HEK293T (cell line): ENCODE measurements around the gene USP9X.

Experiments
- CTCF ChIA-PET: fragments of 350-600 bp; formaldehyde crosslinking; extraction: SDS; loops from one replicate; lab custom pipeline; 2021; ENCODE audit warnings: antibody characterized with exemption, inconsistent platforms; lab: Yijun Ruan, JAX
- POLR2A ChIA-PET: fragments of 350-600 bp; formaldehyde crosslinking; extraction: SDS; loops from one replicate; lab custom pipeline; 2020; ENCODE audit warnings: antibody characterized with exemption, inconsistent platforms; lab: Yijun Ruan, JAX
- DNase-seq: peaks from one replicate; pipeline ENCODE4 v3.0.0; 2012; ENCODE audit warnings: mixed read lengths; ENCODE audit errors: extremely low spot score
- ARNT ChIP-seq: fragments of 450-650 bp; IDR thresholded peaks from 2 replicates; pipeline ENCODE4 v1.6.1; 2017; ENCODE audit warnings: mild to moderate bottlenecking
- BHLHE40 ChIP-seq: fragments of 450-650 bp; IDR thresholded peaks from 2 replicates; pipeline ENCODE4 v1.6.1; 2016; ENCODE audit warnings: mild to moderate bottlenecking, moderate library complexity, borderline replicate concordance
- CTBP1 ChIP-seq: fragments of 450-650 bp; IDR thresholded peaks from 2 replicates; pipeline ENCODE4 v1.6.1; 2016; ENCODE audit warnings: borderline replicate concordance
- ELF4 ChIP-seq: fragments of 450-650 bp; IDR thresholded peaks from 2 replicates; pipeline ENCODE4 v1.6.1; 2017; ENCODE audit warnings: antibody characterized with exemption
- FOXA1 ChIP-seq: fragments of 450-650 bp; IDR thresholded peaks from 2 replicates; pipeline ENCODE4 v1.6.1; 2016; ENCODE audit warnings: mild to moderate bottlenecking
- FOXK2 ChIP-seq: fragments of 450-650 bp; IDR thresholded peaks from 2 replicates; pipeline ENCODE4 v1.6.1; 2016; ENCODE audit warnings: mild to moderate bottlenecking
- FOXM1 ChIP-seq: fragments of 450-650 bp; IDR thresholded peaks from 2 replicates; pipeline ENCODE4 v1.6.1; 2017; ENCODE audit warnings: mild to moderate bottlenecking, borderline replicate concordance
- HDGF ChIP-seq: fragments of 450-650 bp; IDR thresholded peaks from 2 replicates; pipeline ENCODE4 v1.6.1; 2017; ENCODE audit warnings: antibody characterized with exemption, borderline replicate concordance
- L3MBTL2 ChIP-seq: fragments of 450-650 bp; conservative IDR thresholded peaks from 2 replicates; pipeline ENCODE4 v1.6.1; 2016; ENCODE audit warnings: mild to moderate bottlenecking
- LEF1 ChIP-seq: fragments of 450-650 bp; IDR thresholded peaks from 2 replicates; pipeline ENCODE4 v1.6.1; 2017; ENCODE audit warnings: mild to moderate bottlenecking, borderline replicate concordance
- NFRKB ChIP-seq: fragments of 450-650 bp; IDR thresholded peaks from 2 replicates; pipeline ENCODE4 v1.6.1; 2016; ENCODE audit warnings: mild to moderate bottlenecking, moderate library complexity
- PKNOX1 ChIP-seq: fragments of 450-650 bp; IDR thresholded peaks from 2 replicates; pipeline ENCODE4 v1.6.1; 2016
- SP1 ChIP-seq: fragments of 450-650 bp; IDR thresholded peaks from 2 replicates; pipeline ENCODE4 v1.6.1; 2017
- SUZ12 ChIP-seq: fragments of 450-650 bp; IDR thresholded peaks from 2 replicates; pipeline ENCODE4 v1.6.1; 2016; ENCODE audit warnings: mild to moderate bottlenecking
- TARDBP ChIP-seq: fragments of 450-650 bp; IDR thresholded peaks from 2 replicates; pipeline ENCODE4 v1.6.1; 2016
- ZNF384 ChIP-seq: fragments of 450-650 bp; IDR thresholded peaks from 2 replicates; pipeline ENCODE4 v1.6.1; 2016

The USP9X gene, protein sequence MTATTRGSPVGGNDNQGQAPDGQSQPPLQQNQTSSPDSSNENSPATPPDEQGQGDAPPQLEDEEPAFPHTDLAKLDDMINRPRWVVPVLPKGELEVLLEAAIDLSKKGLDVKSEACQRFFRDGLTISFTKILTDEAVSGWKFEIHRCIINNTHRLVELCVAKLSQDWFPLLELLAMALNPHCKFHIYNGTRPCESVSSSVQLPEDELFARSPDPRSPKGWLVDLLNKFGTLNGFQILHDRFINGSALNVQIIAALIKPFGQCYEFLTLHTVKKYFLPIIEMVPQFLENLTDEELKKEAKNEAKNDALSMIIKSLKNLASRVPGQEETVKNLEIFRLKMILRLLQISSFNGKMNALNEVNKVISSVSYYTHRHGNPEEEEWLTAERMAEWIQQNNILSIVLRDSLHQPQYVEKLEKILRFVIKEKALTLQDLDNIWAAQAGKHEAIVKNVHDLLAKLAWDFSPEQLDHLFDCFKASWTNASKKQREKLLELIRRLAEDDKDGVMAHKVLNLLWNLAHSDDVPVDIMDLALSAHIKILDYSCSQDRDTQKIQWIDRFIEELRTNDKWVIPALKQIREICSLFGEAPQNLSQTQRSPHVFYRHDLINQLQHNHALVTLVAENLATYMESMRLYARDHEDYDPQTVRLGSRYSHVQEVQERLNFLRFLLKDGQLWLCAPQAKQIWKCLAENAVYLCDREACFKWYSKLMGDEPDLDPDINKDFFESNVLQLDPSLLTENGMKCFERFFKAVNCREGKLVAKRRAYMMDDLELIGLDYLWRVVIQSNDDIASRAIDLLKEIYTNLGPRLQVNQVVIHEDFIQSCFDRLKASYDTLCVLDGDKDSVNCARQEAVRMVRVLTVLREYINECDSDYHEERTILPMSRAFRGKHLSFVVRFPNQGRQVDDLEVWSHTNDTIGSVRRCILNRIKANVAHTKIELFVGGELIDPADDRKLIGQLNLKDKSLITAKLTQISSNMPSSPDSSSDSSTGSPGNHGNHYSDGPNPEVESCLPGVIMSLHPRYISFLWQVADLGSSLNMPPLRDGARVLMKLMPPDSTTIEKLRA (N-terminal part only)

DNA sequence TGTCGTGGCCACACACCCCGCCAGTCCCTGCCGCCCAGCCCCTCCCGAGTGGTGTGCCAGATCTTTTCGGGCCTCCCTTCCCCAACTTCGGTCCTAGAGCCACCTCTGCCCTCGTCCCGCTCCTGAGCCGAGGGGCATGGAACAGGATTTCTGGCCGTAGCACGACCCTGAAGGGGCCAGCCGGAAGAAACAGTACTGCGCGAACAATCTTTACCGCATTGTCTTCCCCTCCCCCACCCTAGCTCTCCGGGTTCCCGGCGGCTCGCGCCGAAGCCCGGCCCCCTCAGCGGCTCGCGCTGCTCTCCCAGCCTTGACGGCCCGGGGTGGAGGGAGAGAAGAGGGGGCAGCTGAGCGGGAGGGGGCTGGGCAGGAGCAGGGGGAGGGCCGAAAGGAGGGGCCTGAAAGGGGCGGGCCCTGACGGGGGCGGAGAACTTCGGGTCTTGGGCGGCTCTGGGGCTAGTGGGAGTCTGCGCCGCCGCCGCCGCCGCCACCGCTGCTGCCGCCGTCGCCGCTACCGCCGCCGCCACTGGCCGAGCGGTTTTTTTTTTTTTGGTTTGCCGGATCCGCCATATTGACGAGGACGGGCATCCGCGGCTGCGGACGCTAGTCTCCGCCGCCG lies at the start of gene USP9X:
USP9X (plus strand) TSS at position 553 of the 619 bp plus-strand sequence. CDS start 38,184 bp downstream, outside the sequence.
- DNase-seq, result peak; percentile 79
- POLR2A ChIA-PET, result interaction anchor here (0.5 to 3.0 kb wide), 13 partner anchors 11 to 704 kb away, joined by 3 to 17 read pairs (median 5); no protein-coding TSS in a partner anchor
- TF ChIP-seq SUZ12 (no peak), FOXA1 (no peak), ARNT (no peak; the same call in 1 of the 2 replicates), BHLHE40 (no peak), ELF4 (no peak), NFRKB (no peak), FOXK2 (no peak), ZNF384 (no peak), CTBP1 (no peak), LEF1 (no peak; the same call in 1 of the 2 replicates), FOXM1 (no peak), L3MBTL2 (no peak), SP1 (no peak)
- CTCF ChIA-PET, result interaction anchor here (1.0 kb wide), 1 partner anchor 65 kb away, joined by 3 read pairs; no protein-coding TSS in a partner anchor

DNA sequence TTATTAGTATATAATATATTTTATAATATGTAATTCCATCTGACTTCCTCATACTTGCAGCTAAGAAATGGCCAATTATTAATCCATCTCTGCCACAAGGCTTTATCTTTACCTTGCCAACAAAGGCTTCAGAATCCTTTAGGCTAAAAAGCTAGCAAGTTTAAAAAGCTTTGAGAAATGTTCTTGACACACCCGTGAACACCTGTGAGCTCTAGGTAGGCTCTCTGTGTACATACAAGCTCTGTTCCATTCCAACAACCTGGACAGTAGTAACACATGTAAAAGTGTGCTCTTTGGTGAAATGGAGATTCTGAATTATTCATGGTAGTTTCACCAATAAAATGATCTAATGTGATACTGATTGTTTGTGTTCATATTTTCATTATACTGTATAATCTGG lies 49.7 kb upstream of the USP9X start:
- POLR2A ChIA-PET, result no interaction called here
- CTCF ChIA-PET, result no interaction called here
- no peak for TF ChIP-seq HDGF
- no peak for TF ChIP-seq SUZ12
- no peak for TF ChIP-seq ARNT
- TF ChIP-seq L3MBTL2, result no peak
- DNase-seq, result no peak

- CTCF ChIA-PET, result no interaction called here
- no peak for DNase-seq
- POLR2A ChIA-PET, result no interaction called here
- TF ChIP-seq LEF1 (no peak), FOXA1 (no peak), HDGF (no peak), FOXK2 (no peak), ARNT (no peak), BHLHE40 (no peak), CTBP1 (no peak), PKNOX1 (no peak), ZNF384 (no peak)
Measured at GRCh38 chrX:41036668-41037326, 48.4 kb upstream of the USP9X start.

- ChIA-PET CTCF (interaction anchor here (0.9 kb wide), 1 partner anchor 71 kb away, joined by 3 read pairs; no protein-coding TSS in a partner anchor), POLR2A (no interaction called here)
- no peak for DNase-seq
- no peak for TF ChIP-seq BHLHE40
- no peak for TF ChIP-seq HDGF
- no peak for TF ChIP-seq NFRKB
- no peak for TF ChIP-seq FOXA1
- no peak for TF ChIP-seq L3MBTL2
- no peak for TF ChIP-seq SP1
- TF ChIP-seq CTBP1, result no peak
- TF ChIP-seq TARDBP, result no peak
- no peak for TF ChIP-seq SUZ12
- no peak for TF ChIP-seq ZNF384
- no peak for TF ChIP-seq LEF1
- TF ChIP-seq ARNT, result no peak
- TF ChIP-seq PKNOX1, result no peak
- TF ChIP-seq FOXM1, result no peak
- no peak for TF ChIP-seq FOXK2
- no peak for TF ChIP-seq ELF4
Measured at GRCh38 chrX:41043196-41043595, 42.0 kb upstream of the USP9X start.

DNA sequence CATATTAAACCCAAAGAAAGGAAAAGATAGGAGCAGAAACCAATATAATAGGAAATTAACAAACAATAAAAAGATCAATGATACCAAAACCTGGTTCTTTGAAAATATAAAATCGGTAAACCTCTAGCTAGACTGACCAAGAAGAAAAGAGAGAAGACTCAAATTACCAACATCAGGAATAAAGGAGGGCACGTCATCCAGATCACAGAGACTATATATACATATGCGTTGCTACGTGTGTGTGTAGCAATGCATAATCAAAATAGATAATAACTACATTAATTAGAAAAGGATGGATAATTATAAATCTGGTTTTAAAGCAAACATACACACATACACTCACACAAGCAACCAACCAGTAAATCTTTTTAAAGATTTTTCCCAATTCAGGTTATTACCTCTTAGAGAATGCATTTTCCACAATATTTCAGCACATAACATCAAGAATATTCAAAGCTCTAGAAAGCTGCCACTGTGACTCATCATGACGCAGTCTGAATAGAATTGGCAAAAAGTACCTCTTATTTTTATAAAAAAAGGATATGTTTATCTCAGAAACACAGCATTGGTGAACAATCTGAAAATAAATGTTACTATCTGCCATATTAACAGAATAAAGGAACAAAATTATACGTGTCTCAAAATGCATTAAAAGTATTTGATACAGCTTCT lies 41.4 kb upstream of the USP9X start:
- no peak for DNase-seq
- TF ChIP-seq HDGF (no peak), ZNF384 (no peak), LEF1 (no peak), CTBP1 (no peak), FOXA1 (no peak), FOXM1 (no peak), ELF4 (no peak)
- CTCF ChIA-PET, result interaction anchor here (0.6 to 0.9 kb wide), 2 partner anchors 71 to 428 kb away, joined by 3 to 4 read pairs; no protein-coding TSS in a partner anchor
- POLR2A ChIA-PET, result no interaction called here
